H1 (cell line): ENCODE measurements around the gene CRKL. TPM values are rescaled to one million over a fixed set of nuclear protein-coding genes. Genes with fewer than 3 reads are reported as not detected.

Experiments
- ASH2L ChIP-seq: fragments of 200-600, 300-600 bp; sonication (generic); IDR thresholded peaks from one replicate; pipeline ENCODE4 v1.7.1; 2017; ENCODE audit warnings: low read length
- MAFK ChIP-seq: IDR thresholded peaks from 2 replicates; pipeline ENCODE4 v1.6.1; 2012; ENCODE audit warnings: low read depth, mild to moderate bottlenecking, improper control_type of control experiment, low read length
- polyA plus RNA-seq, 7 experiments: library from polyadenylated mRNA; depleted of rRNA in 3 of 7; stranded (reverse) in 5 of 7; unstranded in 2 of 7; fragments of >200 nt in 5 of 7; fragments of 200-250 nt in 2 of 7; gene quantifications; 1 replicate in 5 of 7; 2 replicates in 1 of 7; 4 replicates in 1 of 7; pipeline versions ENCODE4 v1.2.1 to v1.2.3, GENCODE V29; 2011 to 2013; ENCODE audit warnings: missing spikeins in 2 of 7, mixed read lengths in 2 of 7
- total RNA-seq: library from RNA; stranded (reverse); fragmentation: NEBNext Ultra II Directional; extraction: Animal tissue kit (Norgen Biotek cat#: 25700); gene quantifications from 2 replicates; pipeline ENCODE4 v1.2.1, GENCODE V29; 2021

CRKL gene
- total and polyA plus RNA-seq, 2 of the 8 experiments (the other 6 are each of a cell fraction or from before 2014, with no cell fraction given) = 34.5 to 94.5 TPM

- TF ChIP-seq MAFK (no peak), ASH2L (peak; percentile 56)
Observed at GRCh38 chr22:20957102-20957682, 40.0 kb downstream of the CRKL start (continued).
